Motor neuron (in vitro differentiated cells): ENCODE results near the gene TCTA. TPM values are rescaled to one million over a fixed set of nuclear protein-coding genes. Genes with fewer than 3 reads are reported as not detected.
A peak's percentile ranks its signal among the peaks of the same experiment; 100 is the strongest.

Source experiments
- ATAC-seq, 8 experiments: fragments of 200-7000 bp; cut with Tn5 transposase; replicated peaks in 6 of 8; 2 replicates each; pipeline ENCODE4 v1.8.0; 2021; ENCODE audit warnings: mild to moderate bottlenecking in 8 of 8, moderate library complexity in 8 of 8
- H3K27ac ChIP-seq, 2 donors: fragments of 250-450 bp; sonication (Bioruptor Pico); 2 replicates each; pipeline ENCODE4 v1.9.0; 2021; ENCODE audit warnings: antibody characterized with exemption in 2 of 2, mild to moderate bottlenecking in 2 of 2, moderate library complexity in 1 of 2
- H3K4me1 ChIP-seq, 2 donors: fragments of 250-450 bp; sonication (Bioruptor Pico); replicated peaks in 1 of 2; 2 replicates each; pipeline ENCODE4 v1.6.1; 2021; ENCODE audit warnings: antibody characterized with exemption in 2 of 2, mild to moderate bottlenecking in 2 of 2, moderate library complexity in 1 of 2
- H3K4me3 ChIP-seq, 5 donors: fragments of 250-450 bp; sonication (Bioruptor Pico); 2 replicates each; pipeline ENCODE4 v1.9.0; 2021; ENCODE audit warnings: antibody characterized with exemption in 5 of 5, mild to moderate bottlenecking in 5 of 5, moderate library complexity in 4 of 5
- WGBS, 10 experiments: fragments of 450-650 bp; shearing (Covaris generic); methylation state at CpG; one replicate each; pipeline ENCODE4 v1.0.0; 2022; 5-methylcytosine and 5-hydroxymethylcytosine counted together
- in situ Hi-C, 9 experiments: fragments of 400-800 bp; cut with MboI; loops; one replicate each; pipeline ENCODE4 v1.15.0; 2021; ENCODE audit warnings: low sequenced_read_pairs in 9 of 9, low pct_unique_long_range_greater_than_20kb in 2 of 9; ENCODE audit not compliant: unreplicated experiment in 9 of 9
- total RNA-seq, 8 experiments: library from RNA; unstranded; fragments of 300-600 nt; gene quantifications; 2 replicates each; pipeline versions ENCODE4 v1.2.3 to v1.2.4, GENCODE V29; 2022

Gene TCTA
- total RNA-seq, 8 experiments from 2014 or later: 8.0 to 30.7 (median 20.2) TPM

DNA sequence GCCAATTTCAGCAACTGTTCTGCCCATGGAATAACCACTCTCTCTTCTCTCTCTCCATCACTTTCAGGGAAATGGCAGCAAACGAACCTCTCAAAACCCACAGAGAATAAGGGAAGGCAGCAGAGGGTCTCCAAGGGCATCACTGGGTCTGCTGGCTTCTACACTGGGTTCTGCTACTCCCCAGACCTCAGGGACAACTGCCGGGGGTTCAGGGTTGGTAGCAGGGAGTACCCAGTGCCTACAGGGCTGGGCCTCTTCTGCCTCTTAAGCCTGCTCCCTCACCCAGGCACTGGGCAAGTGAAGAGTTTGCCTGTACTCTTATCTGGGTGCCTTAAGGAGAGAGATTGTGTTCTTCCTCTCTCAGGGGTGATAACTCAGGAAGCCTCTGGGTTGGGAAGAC is 2.5 kb downstream of the TCTA start:
- WGBS, 10 experiments: 79 to 100% (median 90%) methylated on average over 1 to 2 of the region's 2 CpGs; no CpG with 5 or more reads in 7 of the 10 experiments
- H3K4me3 ChIP-seq: no peak overlapping the region
- ATAC-seq: no peak
- no peak overlapping the region for H3K27ac ChIP-seq
- H3K4me1 ChIP-seq: peaks cover 15 to 17% of the 10 kb centered on the region in 2 donors
- in situ Hi-C loops: no loop called here

GRCh38 chr3:49415931-49416601 is 3.8 kb downstream of the TCTA start:
- no peak overlapping the region for H3K27ac ChIP-seq
- no peak for ATAC-seq
- no peak overlapping the region for H3K4me3 ChIP-seq
- in situ Hi-C loops: no loop called here
- WGBS, 10 experiments: 33 to 100% (median 87%) methylated on average over 1 to 3 of the region's 4 CpGs; no CpG with 5 or more reads in 5 of the 10 experiments
- peaks cover 7 to 8% of the 10 kb centered on the region in 2 donors for H3K4me1 ChIP-seq

- no peak for ATAC-seq
- 50 to 100% (median 80%) methylated on average over 1 to 2 of the region's 2 CpGs; no CpG with 5 or more reads in 4 of the 10 experiments for WGBS, 10 experiments
Measured at GRCh38 chr3:49416867-49417266, 4.6 kb downstream of the TCTA start.

GRCh38 chr3:49417516-49418120 is 5.4 kb downstream of the TCTA start:
- ATAC-seq: no peak
- peaks cover 7 to 8% of the 10 kb centered on the region in 2 donors for H3K4me1 ChIP-seq
- no peak overlapping the region for H3K27ac ChIP-seq
- in situ Hi-C loops: no loop called here
- WGBS, 10 experiments: 67 to 100% (median 91%) methylated on average over 1 to 6 of the region's 13 CpGs; no CpG with 5 or more reads in 6 of the 10 experiments
- H3K4me3 ChIP-seq: no peak overlapping the region

More at GRCh38 chr3:49416867-49417266, 4.6 kb downstream of the TCTA start:
- Histone ChIP-seq H3K4me3 (no peak overlapping the region), H3K4me1 (peaks cover 7 to 8% of the 10 kb centered on the region in 2 donors), H3K27ac (no peak overlapping the region)
- in situ Hi-C loops: no loop called here

GRCh38 chr3:49421890-49422378 is 9.7 kb downstream of the TCTA start:
- H3K27ac ChIP-seq: peak overlapping the region; percentile 54 to 60
- peak in 5 of 8 experiments; percentile 46 to 76 (median 67) for ATAC-seq
- no peaks in the 10 kb centered on the region for H3K4me1 ChIP-seq
- 28 to 50% methylated on average over 2 of the region's 14 CpGs; no CpG with 5 or more reads in 8 of the 10 experiments for WGBS, 10 experiments
- H3K4me3 ChIP-seq: peak overlapping the region; percentile 34 to 48 (median 38)
- in situ Hi-C loops: no loop called here

DNA sequence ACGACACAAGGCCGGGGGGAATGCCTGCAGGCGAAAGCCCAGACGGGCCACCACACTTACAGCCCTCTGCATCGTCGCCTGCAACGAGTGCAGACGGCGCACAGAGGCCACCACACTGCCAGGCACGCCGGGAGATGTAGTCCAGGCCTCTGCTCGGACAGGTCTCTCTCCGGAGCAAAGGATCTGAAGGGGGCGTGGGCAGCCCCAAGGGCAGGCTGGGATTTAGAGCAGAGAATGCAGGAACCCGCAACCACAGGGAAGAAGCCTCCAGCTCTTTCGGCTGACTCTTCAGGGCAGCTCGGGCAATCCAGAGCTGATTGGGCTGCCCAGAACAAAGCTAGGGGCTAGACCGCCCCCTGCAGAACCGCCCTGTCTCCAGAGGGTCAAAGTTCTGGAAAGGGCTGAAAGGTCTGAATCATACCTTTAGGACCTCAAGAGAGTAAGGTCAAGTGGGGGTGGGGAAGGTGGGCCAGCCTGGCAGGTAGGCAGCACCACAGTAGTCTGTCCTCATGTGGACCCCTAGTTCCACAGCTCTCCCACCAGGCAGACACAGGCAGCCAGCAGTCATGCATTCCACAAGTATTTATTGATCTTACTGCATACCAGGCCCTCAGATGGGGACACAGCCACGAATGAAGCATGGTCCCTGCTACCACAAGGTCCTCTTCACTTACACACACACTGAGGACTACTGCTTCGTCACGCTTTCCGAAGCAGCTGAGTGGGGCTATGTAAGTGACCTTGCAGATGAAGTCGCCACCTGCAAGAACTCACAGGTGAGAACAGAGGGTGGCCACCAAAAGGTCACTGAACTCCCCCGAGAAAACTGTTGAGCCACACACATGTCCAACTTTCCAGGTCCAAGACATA is 10.4 kb downstream of the TCTA start, which contains the start of gene AMT:
Gene AMT (minus strand): TSS at position 95 of the 870 bp plus-strand sequence. CDS start 23 bp downstream, at position 72.
- ATAC-seq: peak in 6 of 8 experiments; percentile 59 to 96 (median 90)
- in situ Hi-C loops: no loop called here
- no peaks in the 10 kb centered on the region for H3K4me1 ChIP-seq
- peak within 1 kb of the TSS; percentile 34 to 48 (median 38) for H3K4me3 ChIP-seq
- WGBS, 10 experiments: 50 to 100% (median 93%) methylated on average over 1 to 4 of the region's 25 CpGs; no CpG with 5 or more reads in 5 of the 10 experiments
- peak within 1 kb of the TSS; percentile 54 to 60 for H3K27ac ChIP-seq

DNA sequence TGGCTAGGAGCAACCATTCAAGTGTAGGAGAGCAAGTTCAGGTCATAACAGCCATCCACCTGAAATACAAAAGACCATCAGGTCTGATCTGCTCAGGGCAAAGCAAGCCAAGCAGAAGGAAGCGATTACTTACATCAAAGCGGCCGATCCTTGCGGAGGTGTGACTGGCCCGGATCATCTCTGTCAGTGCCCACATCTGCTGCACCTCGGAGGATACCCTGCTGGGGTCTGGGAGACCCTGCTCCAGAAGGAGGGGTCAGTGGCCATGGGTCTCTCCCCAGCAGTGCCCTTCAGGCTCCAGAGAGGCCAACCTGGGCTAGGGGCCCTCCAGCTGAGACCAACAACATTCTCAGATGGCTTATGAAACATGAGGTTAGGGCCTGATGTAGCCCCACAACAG is 12.6 kb downstream of the TCTA start:
- no peak for ATAC-seq
- Histone ChIP-seq H3K4me1 (peaks cover 4 to 5% of the 10 kb centered on the region in 2 donors), H3K4me3 (no peak overlapping the region), H3K27ac (no peak overlapping the region)
- in situ Hi-C loops: loop anchor here in 4 of 9 experiments (25.0 kb wide), 3 partner anchors 88 to 438 kb away; partner anchors contain the start of genes CCDC71 (in 2 of the 4), KLHDC8B (in 2 of the 4), USP4 (in 2 of the 4) and P4HTM (in 1 of the 4)
- WGBS, 10 experiments: 20 to 94% methylated on average over 1 to 6 of the region's 6 CpGs; no CpG with 5 or more reads in 8 of the 10 experiments

GRCh38 chr3:49427586-49427985 is 15.4 kb downstream of the TCTA start:
- no peak for ATAC-seq
- in situ Hi-C loops: loop anchor here in 4 of 9 experiments (25.0 kb wide), 3 partner anchors 90 to 440 kb away; partner anchors contain the start of genes CCDC71 (in 2 of the 4), KLHDC8B (in 2 of the 4), USP4 (in 2 of the 4) and P4HTM (in 1 of the 4)
- WGBS, 10 experiments: 60 to 100% (median 100%) methylated on average over 1 to 2 of the region's 2 CpGs; no CpG with 5 or more reads in 1 of the 10 experiments

GRCh38 chr3:49428752-49429080 is 16.5 kb downstream of the TCTA start:
- 0 to 28% (median 13%) methylated on average over 1 to 8 of the region's 9 CpGs; no CpG with 5 or more reads in 2 of the 10 experiments for WGBS, 10 experiments
- Histone ChIP-seq H3K27ac (peak overlapping the region; percentile 88 to 91), H3K4me1 (peaks cover 4 to 5% of the 10 kb centered on the region in 2 donors), H3K4me3 (peak overlapping the region; percentile 58 to 85 (median 68))
- peak in 5 of 8 experiments; percentile 1 to 6 (median 3) for ATAC-seq
- in situ Hi-C loops: loop anchor here in 4 of 9 experiments (25.0 kb wide), 3 partner anchors 91 to 441 kb away; partner anchors contain the start of genes CCDC71 (in 2 of the 4), KLHDC8B (in 2 of the 4), USP4 (in 2 of the 4) and P4HTM (in 1 of the 4)

More at GRCh38 chr3:49427586-49427985, 15.4 kb downstream of the TCTA start:
- H3K4me1 ChIP-seq: peaks cover 4 to 5% of the 10 kb centered on the region in 2 donors
- no peak overlapping the region for H3K4me3 ChIP-seq
- H3K27ac ChIP-seq: no peak overlapping the region

DNA sequence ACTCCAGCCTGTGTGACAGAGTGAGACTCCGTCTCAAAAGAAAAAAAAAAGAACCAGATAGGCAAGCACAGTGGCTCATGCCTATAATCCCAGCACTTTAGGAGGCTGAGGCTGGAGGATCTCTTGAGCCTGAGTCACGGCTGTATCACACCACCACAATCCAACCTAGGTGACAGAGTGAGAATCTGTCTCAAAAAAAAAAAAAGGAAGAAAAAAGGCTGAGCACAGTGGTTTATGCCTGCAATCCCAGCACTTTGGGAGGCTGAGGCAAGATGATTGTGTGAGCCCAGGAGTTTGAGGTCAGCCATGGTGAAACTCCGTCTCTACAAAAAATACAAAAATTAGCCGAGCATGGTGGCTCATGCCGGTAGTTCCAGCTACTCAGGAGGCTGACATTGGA is 22.5 kb downstream of the TCTA start:
- H3K4me3 ChIP-seq: no peak overlapping the region
- ATAC-seq: no peak
- no peak overlapping the region for H3K27ac ChIP-seq
- in situ Hi-C loops: loop anchor here in 4 of 9 experiments (25.0 kb wide), 3 partner anchors 97 to 447 kb away; partner anchors contain the start of genes CCDC71 (in 2 of the 4), KLHDC8B (in 2 of the 4), USP4 (in 2 of the 4) and P4HTM (in 1 of the 4)
- no peaks in the 10 kb centered on the region for H3K4me1 ChIP-seq
- 43 to 100% (median 86%) methylated on average over 1 to 4 of the region's 5 CpGs; no CpG with 5 or more reads in 3 of the 10 experiments for WGBS, 10 experiments

GRCh38 chr3:49445391-49445790 is 33.2 kb downstream of the TCTA start:
- in situ Hi-C loops: loop anchor here in 4 of 9 experiments (10.0 to 25.0 kb wide), 4 partner anchors 108 to 461 kb away; partner anchors contain the start of genes CCDC71 (in 2 of the 4), KLHDC8B (in 2 of the 4), USP4 (in 2 of the 4) and P4HTM (in 1 of the 4)

GRCh38 chr3:49453621-49454020 is 41.4 kb downstream of the TCTA start:
- Histone ChIP-seq H3K4me1 (peaks cover 0 to 3% of the 10 kb centered on the region in 2 donors), H3K4me3 (no peak overlapping the region), H3K27ac (no peak overlapping the region)
- in situ Hi-C loops: no loop called here
- WGBS, 10 experiments: 72 to 100% (median 88%) methylated on average over 1 to 4 of the region's 4 CpGs; no CpG with 5 or more reads in 3 of the 10 experiments
- ATAC-seq: no peak

More at GRCh38 chr3:49445391-49445790, 33.2 kb downstream of the TCTA start:
- no peak overlapping the region for H3K27ac ChIP-seq
- H3K4me3 ChIP-seq: no peak overlapping the region
- ATAC-seq: no peak
- 60 to 100% (median 88%) methylated on average over 1 to 3 of the region's 5 CpGs; no CpG with 5 or more reads in 2 of the 10 experiments for WGBS, 10 experiments
- H3K4me1 ChIP-seq: peaks cover 0 to 2% of the 10 kb centered on the region in 2 donors
